Lung (tissue), 14 donors: Measurements from ENCODE around the gene NUDT4B. TPM values are rescaled to one million over a fixed set of nuclear protein-coding genes. Genes with fewer than 3 reads are reported as not detected.
"Not testable (repeated sequence)": the region's sequence is repeated elsewhere in the genome, so short reads cannot be mapped to it uniquely, and the experiment has no call there.

Experiments
- ATAC-seq: fragments of 200-7000 bp; cut with Tn5 transposase; one replicate; pipeline ENCODE4 v1.9.1; 2020; ENCODE audit warnings: moderate number of reproducible peaks; ENCODE audit not compliant: insufficient read depth, low FRiP score
- DNase-seq, 3 donors: peaks; one replicate each; pipeline ENCODE4 v3.0.0-alpha.2; 2013 to 2017
- H3K27ac ChIP-seq, 2 donors: one replicate each; pipeline ENCODE4 v1.5.1; 2013; ENCODE audit warnings: mild to moderate bottlenecking in 2 of 2, moderate library complexity in 2 of 2, control low read depth in 1 of 2, inconsistent platforms in 1 of 2, low read depth in 1 of 2, low read length in 1 of 2
- H3K27me3 ChIP-seq, 3 donors: one replicate each; pipeline ENCODE4 v1.5.1; 2013; ENCODE audit warnings: low read length in 2 of 3; ENCODE audit not compliant: control insufficient read depth in 3 of 3, insufficient read depth in 3 of 3
- H3K36me3 ChIP-seq, 4 donors: one replicate each; pipeline ENCODE4 v1.5.1; 2013; ENCODE audit warnings: low read length in 4 of 4, mild to moderate bottlenecking in 1 of 4, moderate library complexity in 1 of 4; ENCODE audit not compliant: control insufficient read depth in 4 of 4, insufficient read depth in 4 of 4
- H3K4me1 ChIP-seq, 5 donors: one replicate each; pipeline ENCODE4 v1.5.1; 2013; ENCODE audit warnings: low read length in 5 of 5, mild to moderate bottlenecking in 2 of 5, moderate library complexity in 1 of 5; ENCODE audit not compliant: control insufficient read depth in 5 of 5, insufficient read depth in 5 of 5
- H3K4me3 ChIP-seq: one replicate; pipeline ENCODE4 v1.5.1; 2013; ENCODE audit warnings: mild to moderate bottlenecking, control low read depth, moderate library complexity
- H3K9ac ChIP-seq, 2 donors: one replicate each; pipeline ENCODE4 v1.5.1; 2013; ENCODE audit warnings: low read length in 2 of 2, control low read depth in 1 of 2; ENCODE audit not compliant: insufficient read depth in 1 of 2
- H3K9me3 ChIP-seq, 4 donors: one replicate each; pipeline ENCODE4 v1.5.1; 2013; ENCODE audit warnings: low read length in 3 of 4, mild to moderate bottlenecking in 1 of 4, moderate library complexity in 1 of 4; ENCODE audit not compliant: control insufficient read depth in 4 of 4, insufficient read depth in 3 of 4
- WGBS, 2 donors: extraction: QIAGEN DNeasy Blood & Tissue Kit; methylation state at CpG; one replicate each; pipeline ENCODE4 v1.1.7; 2013; 5-methylcytosine and 5-hydroxymethylcytosine counted together
- long read RNA-seq, 5 donors: transcript quantifications; one replicate each; lab custom pipeline, GENCODE V29; 2026
- polyA plus RNA-seq, 2 donors: library from polyadenylated mRNA; stranded (reverse); fragments of 200-250 nt; gene quantifications; one replicate each; pipeline ENCODE4 v1.2.1, GENCODE V29; 2013
- total RNA-seq, 2 donors: library from RNA; depleted of rRNA in 1 of 2; stranded (reverse); fragments of >200 nt in 1 of 2; gene quantifications; one replicate each; pipeline ENCODE4 v1.2.1, GENCODE V29; 2014 to 2021
- donor health status: Bipolar disorder and iron deficiency.
- donor health status: healthy.
- donor health status: DM: yes; HTN: yes; CAD: no.

The NUDT4B gene
- total RNA-seq: 10 to 100 TPM in 1 of 2 donors, 1 to 10 TPM in 1; 1.3 to 11.7 TPM
- polyA plus RNA-seq: 1 to 10 TPM in 1 of 2 donors, under 1 TPM in 1; 0.26 to 5.7 TPM
- long read RNA-seq, donor 1: 0 reads
- long read RNA-seq, donor 2, partial matches to known transcripts: 0 of 1 reads
- long read RNA-seq, donor 2, other reads (novel, unspliced or antisense): 0 of 1 reads
- long read RNA-seq, donor 3, partial matches to known transcripts: 0 of 2 reads
- long read RNA-seq, donor 3, other reads (novel, unspliced or antisense): 0 of 2 reads
- long read RNA-seq, donor 4, partial matches to known transcripts: 0 of 2 reads
- long read RNA-seq, donor 4, other reads (novel, unspliced or antisense): 0 of 2 reads
- long read RNA-seq, donor 5, partial matches to known transcripts: 0 of 4 reads
- long read RNA-seq, donor 5, other reads (novel, unspliced or antisense): 0 of 4 reads

- H3K27me3 ChIP-seq, H3K4me3 ChIP-seq, H3K9ac ChIP-seq, H3K9me3 ChIP-seq, H3K27ac ChIP-seq, DNase-seq, H3K36me3 ChIP-seq, H3K4me1 ChIP-seq: not testable (repeated sequence)
- ATAC-seq: peak; percentile 69
- no CpG with 5 or more reads among the region's 68 CpGs for WGBS, 2 donors
Measured at GRCh38 chr1:148748563-148749334, at the start of gene NUDT4B. TSS of gene NUDT4B (plus strand) at chr1:148748774. CDS start at chr1:148748953, 179 bp downstream.

GRCh38 chr1:148699357-148699756 lies 49.2 kb upstream of the NUDT4B start:
- no CpG with 5 or more reads among the region's 5 CpGs for WGBS, 2 donors
- not testable (repeated sequence) for ATAC-seq, H3K9me3 ChIP-seq

GRCh38 chr1:148702242-148702641 lies 46.3 kb upstream of the NUDT4B start:
- H3K4me1 ChIP-seq, H3K27ac ChIP-seq, DNase-seq, H3K9me3 ChIP-seq, H3K4me3 ChIP-seq, ATAC-seq, H3K36me3 ChIP-seq, H3K27me3 ChIP-seq, H3K9ac ChIP-seq: not testable (repeated sequence)
- no CpG with 5 or more reads among the region's 1 CpG for WGBS, 2 donors

More at GRCh38 chr1:148699357-148699756, 49.2 kb upstream of the NUDT4B start:
- not testable (repeated sequence) for H3K4me1 ChIP-seq, H3K27me3 ChIP-seq, H3K4me3 ChIP-seq, H3K9ac ChIP-seq, H3K27ac ChIP-seq, H3K36me3 ChIP-seq, DNase-seq

GRCh38 chr1:148703973-148704591 lies 44.5 kb upstream of the NUDT4B start:
- not testable (repeated sequence) for H3K36me3 ChIP-seq, ATAC-seq, H3K4me1 ChIP-seq, H3K27me3 ChIP-seq, DNase-seq, H3K9me3 ChIP-seq, H3K27ac ChIP-seq, H3K9ac ChIP-seq, H3K4me3 ChIP-seq
- no CpG with 5 or more reads among the region's 5 CpGs for WGBS, 2 donors

- not testable (repeated sequence) for H3K27ac ChIP-seq, H3K9ac ChIP-seq, H3K4me3 ChIP-seq, H3K9me3 ChIP-seq, H3K36me3 ChIP-seq, DNase-seq, ATAC-seq, H3K27me3 ChIP-seq, H3K4me1 ChIP-seq
- 83 to 85% methylated on average over 1 of the region's 4 CpGs for WGBS, 2 donors
Measured at GRCh38 chr1:148705316-148705948, 43.1 kb upstream of the NUDT4B start.

- H3K9me3 ChIP-seq, H3K4me3 ChIP-seq, H3K4me1 ChIP-seq, H3K27ac ChIP-seq, DNase-seq, ATAC-seq, H3K9ac ChIP-seq, H3K36me3 ChIP-seq, H3K27me3 ChIP-seq: not testable (repeated sequence)
- no CpG with 5 or more reads among the region's 1 CpG for WGBS, 2 donors
Measured at GRCh38 chr1:148708779-148709333, 39.7 kb upstream of the NUDT4B start.

GRCh38 chr1:148710772-148711523 lies 37.6 kb upstream of the NUDT4B start:
- H3K4me3 ChIP-seq, H3K9ac ChIP-seq, H3K27ac ChIP-seq, H3K27me3 ChIP-seq, DNase-seq, H3K4me1 ChIP-seq, H3K36me3 ChIP-seq, H3K9me3 ChIP-seq, ATAC-seq: not testable (repeated sequence)
- WGBS, 2 donors: no CpG with 5 or more reads among the region's 8 CpGs
